GM21381 (cell line): ENCODE data around the gene INSRR.

Experiments used
- ATAC-seq: cut with Tn5 transposase; IDR thresholded peaks from one replicate; pipeline ENCODE4 v1.9.1; 2021; ENCODE audit warnings: mild to moderate bottlenecking, moderate library complexity; ENCODE audit not compliant: unreplicated experiment

Gene INSRR

DNA sequence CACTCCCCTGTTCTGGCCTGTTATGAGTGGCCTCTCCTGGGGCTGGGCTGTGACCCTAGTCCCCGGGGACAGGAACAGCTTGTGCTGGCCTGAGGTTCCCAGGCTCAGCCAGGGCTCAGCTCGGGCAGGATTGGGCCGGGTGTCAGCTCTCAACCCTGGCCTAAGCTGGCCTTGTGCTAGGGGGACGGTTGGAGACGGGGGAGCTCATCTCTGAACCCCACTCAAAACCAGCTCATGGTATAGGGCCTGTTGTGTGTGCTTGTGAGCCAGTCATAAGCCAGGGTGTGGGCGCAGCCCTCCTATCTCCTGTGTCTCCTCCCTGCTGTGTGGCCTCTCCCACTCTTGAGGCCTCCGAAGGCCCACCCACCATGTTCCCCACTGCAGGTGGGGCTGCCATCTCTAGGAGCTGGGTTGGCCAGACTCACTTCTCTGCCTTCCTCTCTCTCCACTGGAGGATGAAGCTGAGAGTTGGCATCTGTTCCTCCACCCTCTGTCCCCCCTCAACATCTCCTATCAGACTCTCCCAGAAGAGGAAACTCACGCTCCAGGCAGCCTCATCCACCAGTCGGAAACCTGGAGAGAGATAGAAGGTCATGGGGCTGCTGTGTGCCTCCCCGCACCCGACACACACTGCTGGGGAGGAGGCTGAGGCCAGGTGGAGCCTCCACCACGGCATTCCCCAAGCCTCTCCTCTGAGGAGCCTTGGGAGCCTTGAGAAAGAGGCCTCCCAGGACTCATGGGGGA lies 36.0 kb upstream of the INSRR start:
- ATAC-seq, result no peak

DNA sequence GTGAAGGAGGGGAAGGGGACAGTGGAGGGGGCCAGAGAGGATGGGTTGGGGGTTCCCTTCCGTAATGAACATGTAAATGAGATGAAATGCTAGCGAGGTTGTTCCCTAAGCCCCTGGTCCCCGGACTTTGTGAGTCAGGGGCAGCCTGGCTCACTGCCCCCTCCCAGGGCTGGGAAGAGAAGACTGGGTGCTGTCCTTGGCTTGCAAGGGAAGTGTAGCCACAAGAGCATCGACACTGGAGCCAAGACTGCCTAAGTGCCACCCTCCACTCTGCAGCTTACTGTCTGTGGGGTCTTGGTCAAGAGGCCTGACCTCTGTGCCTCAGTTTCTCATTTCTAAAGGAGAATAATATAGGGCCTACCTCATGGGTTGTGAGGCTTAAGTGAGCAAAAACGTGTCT lies 35.1 kb upstream of the INSRR start:
- no peak for ATAC-seq

GRCh38 chr1:156893048-156893953 lies 34.4 kb upstream of the INSRR start, which contains the start of gene PEAR1:
Gene PEAR1 (plus strand): TSS chr1:156893718. CDS start chr1:156903927, 10,209 bp downstream.
- ATAC-seq, result no peak

DNA sequence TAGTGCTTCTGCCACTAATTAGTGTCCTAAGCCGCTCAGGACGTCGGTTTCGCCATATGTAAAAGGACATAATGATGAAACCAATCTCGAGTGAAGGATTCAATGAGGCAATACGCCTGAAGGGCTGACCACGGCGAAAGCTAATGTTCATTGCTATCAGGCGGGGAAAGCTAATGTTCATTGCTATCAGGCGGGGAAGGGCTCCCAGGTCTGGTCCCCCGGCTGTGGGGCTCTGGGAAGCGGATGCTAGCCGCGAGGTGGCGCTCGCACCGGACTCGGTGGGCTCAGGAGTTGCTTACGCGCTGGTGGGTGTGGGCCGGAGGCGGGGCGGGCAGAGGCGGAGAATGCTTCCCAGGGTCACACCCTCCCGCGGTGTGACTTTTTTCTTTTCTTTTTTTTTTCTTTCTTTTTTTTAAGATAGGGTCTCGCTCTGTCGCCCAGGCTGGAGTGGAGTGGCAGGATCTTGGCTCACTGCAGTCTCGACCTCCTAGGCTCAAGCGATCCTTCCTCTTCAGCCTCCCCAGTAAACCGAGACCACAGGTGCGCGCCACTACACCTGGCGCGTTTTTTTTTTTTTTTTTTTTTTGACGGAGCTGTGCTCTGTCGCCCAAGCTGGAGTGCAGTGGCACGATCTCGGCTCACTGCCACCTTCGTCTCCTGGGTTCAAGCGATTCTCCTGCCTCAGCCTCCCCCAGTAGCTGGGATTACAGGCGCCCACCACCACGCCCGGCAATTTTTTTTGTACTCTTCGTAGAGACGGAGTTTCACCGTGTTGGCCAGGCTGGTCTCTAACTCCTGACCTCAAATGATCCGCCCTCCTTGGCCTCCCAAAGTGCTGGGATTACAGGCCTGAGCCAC lies 33.5 kb upstream of the INSRR start:
- peak; percentile 71 for ATAC-seq

DNA sequence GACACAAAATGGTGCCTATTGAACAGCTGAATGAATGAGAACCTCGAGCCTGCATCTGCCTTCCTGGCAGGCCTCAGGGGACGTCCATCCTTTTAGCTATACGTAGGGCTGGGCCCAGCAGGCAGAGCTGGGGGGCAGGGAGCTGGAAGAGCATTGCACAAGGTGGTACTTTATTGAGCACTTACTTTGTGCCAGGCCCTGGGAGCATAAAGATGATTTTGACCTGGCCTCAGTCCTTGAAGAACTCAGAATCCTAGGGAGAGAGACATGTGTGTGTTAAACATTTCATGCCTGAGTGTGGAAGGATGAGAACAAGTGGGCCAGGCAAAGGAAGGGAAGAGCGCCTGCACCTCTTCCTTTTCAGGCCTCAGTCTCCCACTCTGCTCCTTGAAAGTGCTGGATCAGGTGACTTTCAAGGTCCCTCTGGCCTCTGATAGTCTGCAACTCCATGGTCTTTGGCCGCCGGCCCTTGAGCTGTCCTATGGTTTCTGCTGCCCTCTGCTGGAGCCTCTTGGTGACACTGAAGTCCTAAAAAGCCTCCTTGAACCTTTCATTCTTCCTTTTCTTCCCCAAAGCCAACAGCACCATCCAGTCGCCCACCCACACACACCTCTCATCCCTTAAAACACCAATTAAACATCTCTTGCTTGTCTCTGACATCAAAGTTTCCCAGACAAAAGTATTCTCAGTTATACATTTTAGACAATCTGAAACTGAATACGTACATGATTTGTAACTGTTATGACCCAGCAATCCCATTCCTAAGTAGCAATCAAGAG lies 31.1 kb upstream of the INSRR start:
- ATAC-seq, result no peak

DNA sequence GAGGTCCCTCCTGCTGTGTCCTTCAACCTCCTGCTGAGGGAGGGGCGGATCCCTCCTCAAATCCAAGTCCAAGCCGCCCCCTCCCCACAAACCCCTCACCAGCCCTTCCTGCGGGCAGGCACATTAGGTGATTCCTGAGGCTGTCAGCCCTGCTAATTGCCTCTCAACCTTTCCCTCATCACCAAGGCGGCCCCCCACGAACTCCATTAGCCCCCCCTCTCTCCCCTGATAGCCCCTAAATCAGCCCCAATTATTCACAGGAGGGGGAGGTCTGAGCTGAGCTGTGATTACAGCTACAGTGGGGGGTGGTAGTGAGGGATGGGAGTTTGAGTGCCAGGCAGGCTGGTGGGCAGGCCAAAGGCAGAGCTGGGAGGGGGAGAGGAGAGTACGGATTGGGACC lies 28.8 kb upstream of the INSRR start:
- ATAC-seq, result no peak

- ATAC-seq, result no peak
Observed at GRCh38 chr1:156887317-156887716, 28.4 kb upstream of the INSRR start.

DNA sequence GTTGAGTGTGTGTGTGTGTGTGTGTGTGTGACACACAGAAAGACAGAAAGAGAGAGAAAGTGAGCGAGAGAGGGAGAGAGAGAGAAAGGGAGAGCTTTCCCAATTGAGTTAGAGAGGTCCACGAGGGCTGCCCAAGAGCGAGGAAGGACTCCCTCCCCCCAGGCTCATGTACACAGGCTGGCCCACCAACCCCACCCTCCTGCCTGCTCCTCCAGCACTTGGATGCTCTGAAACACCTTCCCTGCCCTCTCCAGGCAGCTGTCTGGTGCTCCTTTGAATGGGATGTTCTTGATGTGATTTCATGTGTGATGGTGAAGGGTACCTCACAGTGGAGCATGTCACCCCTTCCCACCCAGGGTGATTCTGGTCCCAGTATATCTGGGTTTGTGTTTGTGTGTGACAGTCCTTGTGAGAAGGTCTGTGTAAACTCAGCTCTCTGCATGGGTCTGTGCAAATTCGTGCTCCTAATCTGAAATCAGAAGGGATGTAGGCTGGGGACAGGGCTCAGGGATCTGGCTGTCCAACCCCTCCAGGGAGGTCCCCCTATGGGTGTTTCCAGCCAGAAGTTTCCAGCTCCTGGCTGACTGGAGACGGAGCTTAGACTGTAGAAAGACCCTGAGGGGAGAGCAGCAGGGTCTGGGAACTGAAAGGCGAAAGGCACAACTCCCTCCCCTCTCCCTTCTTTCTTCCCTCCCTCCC lies 27.8 kb upstream of the INSRR start:
- ATAC-seq, result no peak

GRCh38 chr1:156885880-156886355 lies 27.0 kb upstream of the INSRR start:
- ATAC-seq, result no peak

- ATAC-seq, result no peak
Observed at GRCh38 chr1:156885314-156885713, 26.4 kb upstream of the INSRR start.

GRCh38 chr1:156884560-156885184 lies 25.8 kb upstream of the INSRR start:
- no peak for ATAC-seq

- ATAC-seq, result no peak
Observed at GRCh38 chr1:156883919-156884318, 25.0 kb upstream of the INSRR start.

- ATAC-seq, result no peak
Observed at GRCh38 chr1:156882543-156882942, 23.6 kb upstream of the INSRR start.

DNA sequence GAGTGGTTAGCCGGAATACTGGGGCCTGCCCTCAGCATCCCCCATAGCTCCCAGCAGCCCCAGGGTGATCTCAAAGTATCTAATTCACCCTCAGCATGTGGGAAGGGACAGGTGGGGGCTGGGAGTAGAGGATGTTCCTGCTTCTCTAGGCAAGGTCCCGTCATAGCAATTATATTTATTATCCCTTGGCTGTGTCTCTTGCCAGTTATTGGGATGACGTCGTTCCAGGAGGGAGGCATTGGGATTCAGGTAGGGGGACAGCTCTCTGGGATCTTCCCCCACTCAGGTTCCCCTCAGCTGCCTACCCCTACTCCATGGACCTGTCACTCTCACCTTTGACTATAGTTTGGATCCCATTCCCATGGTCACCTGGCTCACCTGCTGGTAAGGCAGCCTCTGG lies 22.7 kb upstream of the INSRR start:
- ATAC-seq, result no peak

DNA sequence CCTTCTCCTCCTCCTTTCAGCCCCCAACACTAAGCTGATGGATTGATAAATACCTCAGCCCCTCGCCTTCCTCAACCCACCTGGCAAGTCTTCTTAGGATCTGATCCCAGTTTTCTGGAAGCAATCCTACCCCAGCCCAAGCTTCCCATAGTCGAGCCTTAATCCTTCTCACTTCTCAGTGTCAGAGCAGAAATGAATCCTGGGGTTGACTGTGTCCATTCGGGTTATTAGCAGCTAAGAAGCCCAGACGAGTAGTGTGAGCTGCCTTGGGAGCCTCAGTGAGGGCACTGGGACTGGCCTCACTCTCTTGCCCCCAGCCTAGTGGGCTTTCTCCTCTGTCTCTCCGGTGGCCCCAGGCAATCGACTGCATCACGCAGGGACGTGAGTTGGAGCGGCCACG lies 22.2 kb upstream of the INSRR start:
- no peak for ATAC-seq

DNA sequence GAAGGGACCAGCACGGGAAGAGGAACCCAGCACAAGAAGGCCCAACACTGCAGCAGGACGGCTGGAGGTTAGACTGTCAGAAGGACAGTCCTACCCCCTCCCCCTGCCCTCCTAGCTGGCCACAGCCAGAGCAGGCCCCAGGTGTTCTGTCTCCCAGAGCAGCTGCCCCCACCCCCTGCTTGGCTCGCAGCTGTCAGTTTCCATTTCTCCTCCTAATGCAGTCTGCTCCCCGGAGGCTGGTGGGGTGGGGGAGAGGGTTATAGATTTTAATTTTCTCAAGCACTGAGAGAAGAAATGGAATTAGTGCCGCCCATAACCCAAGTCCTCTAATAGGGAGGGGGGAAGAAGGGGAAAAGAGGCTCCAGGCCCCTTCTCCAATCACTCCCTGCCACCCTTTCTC lies 21.6 kb upstream of the INSRR start:
- ATAC-seq, result no peak

- ATAC-seq, result no peak
Observed at GRCh38 chr1:156879876-156880275, 21.0 kb upstream of the INSRR start.

GRCh38 chr1:156877433-156878170 lies 18.7 kb upstream of the INSRR start:
- no peak for ATAC-seq
